SHP77 treated with DMSO at 0.1 percent for 48 hours (cell line): ENCODE data around the gene TBC1D22B.
"Not testable (repeated sequence)": the region's sequence is repeated elsewhere in the genome, so short reads cannot be mapped to it uniquely, and the experiment has no call there.

Experiments
- DNase-seq: peaks from one replicate; lab custom pipeline; 2025; lab: John Stamatoyannopoulos, UW

Gene TBC1D22B

DNA sequence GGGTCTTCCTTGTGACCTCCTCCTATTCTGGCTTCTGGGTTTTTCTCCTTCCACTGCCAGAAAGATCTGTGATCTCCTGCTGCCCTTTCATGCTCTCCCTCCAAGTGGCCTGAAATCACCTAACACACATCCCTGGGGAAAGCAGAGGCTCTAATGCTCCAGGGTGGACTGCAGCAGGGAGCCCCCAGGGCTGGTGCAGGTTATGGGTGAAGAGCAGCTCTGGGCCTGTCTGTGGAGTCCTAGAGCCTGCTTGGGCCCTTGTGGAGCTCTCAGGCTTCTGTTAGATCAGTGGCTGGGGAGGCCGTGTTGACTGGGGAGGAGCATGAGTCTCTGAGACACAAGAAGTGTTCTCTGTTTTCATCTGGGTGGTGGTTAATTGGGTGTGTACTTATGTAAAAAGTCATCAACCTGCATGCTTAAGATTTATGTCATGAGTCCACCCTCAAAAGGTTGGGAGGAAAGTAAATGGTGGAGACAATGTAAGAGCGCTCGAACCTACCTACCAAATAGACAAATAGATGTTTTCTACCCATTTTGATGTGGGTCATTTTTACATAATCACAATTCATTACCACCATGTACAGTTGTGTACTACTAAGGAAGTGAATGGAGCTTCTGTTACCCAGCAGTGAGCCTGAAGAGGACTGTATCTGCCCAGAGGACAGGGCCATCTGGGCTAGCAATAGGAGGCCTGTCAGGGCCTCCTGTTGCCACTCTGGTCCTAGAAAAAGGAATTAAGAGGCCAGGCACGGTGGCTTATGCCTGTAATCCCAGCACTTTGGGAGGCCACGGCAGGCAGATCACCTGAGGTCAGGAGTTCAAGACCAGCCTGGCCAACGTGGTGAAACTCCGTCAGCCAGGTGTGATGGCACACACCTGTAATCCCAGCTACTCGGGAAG is 64.2 kb downstream of the TBC1D22B start:
- no peak for DNase-seq

DNA sequence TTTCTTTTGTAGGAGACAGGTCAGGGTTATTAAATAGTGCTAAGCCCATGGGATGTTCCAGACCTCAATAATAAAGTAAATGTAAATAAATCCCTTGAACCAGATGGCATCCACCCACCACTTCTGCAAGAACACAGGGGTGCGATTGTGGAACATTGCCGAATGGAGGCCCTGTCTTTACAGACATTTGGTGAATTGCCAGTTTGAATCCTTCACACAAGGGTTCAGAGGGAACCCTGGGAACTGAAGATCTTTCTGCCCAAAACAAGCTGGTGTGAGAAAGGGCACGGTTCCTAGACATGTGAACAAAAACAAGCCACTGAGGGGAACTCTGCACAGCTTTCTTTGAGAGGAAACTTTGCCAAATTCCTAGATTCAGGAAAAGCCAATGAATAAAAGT is 66.0 kb downstream of the TBC1D22B start:
- no peak for DNase-seq

DNA sequence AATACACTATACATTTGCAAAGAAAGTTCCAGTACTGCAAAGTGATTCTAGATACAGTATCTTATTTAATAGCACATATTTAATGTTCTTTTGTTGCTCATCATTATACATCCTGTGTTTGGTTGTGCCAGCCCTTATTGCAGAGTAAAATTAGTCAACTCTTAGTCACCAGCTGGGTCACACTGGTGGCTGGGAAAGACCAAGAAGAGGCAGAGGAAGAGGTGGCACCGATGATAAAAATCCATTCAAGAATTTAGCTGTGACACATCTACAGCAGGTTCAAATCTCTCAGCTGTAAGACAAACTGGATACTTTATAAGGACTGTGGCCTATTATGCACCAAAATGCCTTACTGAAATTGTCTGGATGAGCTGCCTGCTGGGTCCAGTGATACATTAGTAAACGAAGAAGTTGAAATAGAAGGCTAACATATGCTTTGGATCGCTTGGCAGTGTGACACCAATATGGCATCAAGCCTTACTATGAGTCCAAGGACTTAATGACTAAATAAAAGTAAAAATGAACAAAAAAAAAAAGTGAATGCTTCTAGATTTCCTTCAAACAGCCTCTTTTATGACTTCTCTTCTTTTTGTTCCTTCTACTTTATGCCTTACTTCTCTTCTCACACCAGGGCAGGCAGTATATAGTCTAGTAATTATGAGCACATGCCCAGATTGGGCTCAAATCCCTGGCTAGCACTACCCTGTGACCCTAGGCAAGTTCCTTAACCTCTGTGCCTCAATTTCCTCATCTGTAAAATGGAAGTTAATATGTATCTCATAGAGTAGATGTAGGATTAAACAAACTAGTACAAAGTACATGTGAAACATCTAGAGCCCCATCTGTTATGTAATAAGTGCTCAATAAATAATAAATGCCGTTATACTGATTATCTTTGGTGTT is 66.8 kb downstream of the TBC1D22B start:
- DNase-seq, result no peak

DNA sequence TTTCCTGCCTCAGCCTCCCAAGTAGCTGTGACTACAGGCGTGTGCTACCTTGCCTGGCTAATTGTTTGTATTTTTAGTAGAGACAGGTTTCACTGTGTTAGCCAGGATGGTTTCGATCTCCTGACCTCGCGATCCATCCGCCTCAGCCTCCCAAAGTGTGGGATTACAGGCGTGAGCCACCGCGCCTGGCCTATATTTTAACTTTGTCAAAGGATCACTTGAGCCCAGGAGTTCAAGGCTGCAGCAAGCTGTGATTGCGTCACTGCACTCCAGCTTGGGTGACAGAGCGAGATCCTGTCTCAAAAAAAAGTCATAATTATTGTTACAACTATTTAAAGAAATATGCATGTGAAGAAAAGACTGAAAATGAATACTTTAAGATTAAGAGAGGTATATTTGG is 72.8 kb downstream of the TBC1D22B start:
- not testable (repeated sequence) for DNase-seq

DNA sequence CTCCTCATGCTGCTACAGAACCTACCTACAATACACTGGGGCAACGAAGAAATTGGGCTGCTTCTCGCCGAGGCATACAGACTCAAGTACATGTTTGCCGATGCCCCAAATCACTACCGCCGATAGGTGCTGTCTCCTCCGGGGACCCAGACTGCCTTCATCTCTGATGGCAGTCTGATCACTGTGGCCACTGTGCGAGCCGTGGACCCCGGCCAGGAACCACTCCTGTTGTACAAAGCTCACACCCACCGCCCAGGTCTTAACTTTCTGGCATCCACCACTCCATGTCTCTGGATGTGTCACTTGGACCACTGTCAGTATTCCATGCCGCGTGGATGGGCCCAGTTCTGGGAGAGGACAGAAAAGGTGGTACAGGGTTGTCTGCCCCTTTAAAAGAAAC is 73.5 kb downstream of the TBC1D22B start:
- DNase-seq, result no peak

DNA sequence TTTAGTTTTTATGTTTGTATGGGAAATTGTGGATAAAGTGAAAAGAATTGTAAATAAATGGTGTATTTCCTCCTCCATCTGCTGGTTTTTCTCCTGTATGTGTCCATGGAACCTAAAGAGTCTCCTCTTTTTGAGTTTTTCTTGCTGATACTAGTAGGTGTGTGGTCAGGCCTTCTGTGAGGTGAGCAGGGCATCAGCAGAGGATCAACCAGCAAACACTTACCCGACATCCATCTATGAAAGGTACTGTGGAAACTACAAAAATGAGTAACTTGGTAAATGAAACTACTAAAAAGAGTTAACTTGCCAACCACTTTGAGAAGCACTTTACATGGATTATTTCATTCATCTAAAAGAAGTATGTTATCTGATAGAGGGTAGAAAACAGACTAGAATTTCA is 75.3 kb downstream of the TBC1D22B start:
- DNase-seq, result no peak

DNA sequence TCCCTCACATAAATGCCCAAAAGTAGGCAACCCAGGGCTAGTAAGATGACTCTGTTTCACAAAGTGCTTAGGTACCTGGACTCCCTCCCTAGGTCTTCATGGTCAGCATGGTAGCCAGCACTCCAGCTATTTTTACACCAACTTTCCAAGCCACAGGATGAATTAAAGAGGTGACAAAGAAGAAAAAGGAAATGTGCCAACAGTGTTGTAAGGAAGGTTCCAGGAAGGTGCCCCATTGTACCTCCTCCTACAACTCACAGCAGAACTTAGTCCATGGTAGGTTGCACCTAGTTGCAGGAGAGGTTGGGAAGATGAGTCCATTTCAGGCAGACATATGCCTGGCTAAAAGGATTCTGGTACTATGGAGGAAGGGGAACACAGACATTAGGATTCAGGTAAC is 76.5 kb downstream of the TBC1D22B start:
- DNase-seq, result no peak

DNA sequence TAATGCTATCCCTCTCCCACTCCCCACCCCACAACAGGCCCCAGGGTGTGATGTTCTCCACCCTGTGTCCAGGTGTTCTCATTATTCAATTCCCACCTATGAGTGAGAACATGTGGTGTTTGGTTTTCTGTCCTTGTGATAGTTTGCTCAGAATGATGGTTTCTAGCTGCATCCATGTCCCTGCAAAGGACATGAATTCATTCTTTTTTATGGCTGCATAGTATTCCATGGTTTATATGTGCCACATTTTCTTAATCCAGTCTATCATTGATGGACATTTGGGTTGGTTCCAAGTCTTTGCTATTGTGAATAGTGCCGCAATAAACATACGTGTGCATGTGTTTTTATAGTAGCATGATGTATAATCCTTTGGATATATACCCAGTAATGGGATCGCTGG is 80.7 kb downstream of the TBC1D22B start:
- not testable (repeated sequence) for DNase-seq

DNA sequence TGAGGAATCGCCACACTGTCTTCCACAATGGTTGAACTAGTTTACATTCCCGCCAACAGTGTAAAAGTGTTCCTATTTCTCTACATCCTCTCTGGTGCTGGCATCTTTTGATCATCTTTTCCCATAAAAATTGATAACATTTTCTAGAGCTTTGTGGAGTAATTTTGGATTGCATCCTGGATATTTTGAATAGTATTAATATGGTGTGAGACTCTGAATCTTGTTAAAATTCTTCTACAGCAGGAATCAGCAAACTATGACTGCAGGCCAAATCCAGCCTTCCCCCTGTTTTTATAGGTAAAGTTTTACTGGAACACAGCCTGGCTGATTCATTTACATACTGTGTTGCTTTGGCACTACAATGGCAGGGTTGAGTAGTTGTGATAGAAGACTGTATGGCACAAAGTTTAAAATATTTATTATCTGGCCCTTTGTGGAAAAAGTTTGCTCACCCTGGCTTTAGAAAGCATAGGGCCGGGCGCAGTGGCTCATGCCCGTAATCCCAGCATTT is 81.2 kb downstream of the TBC1D22B start:
- DNase-seq, result no peak

DNA sequence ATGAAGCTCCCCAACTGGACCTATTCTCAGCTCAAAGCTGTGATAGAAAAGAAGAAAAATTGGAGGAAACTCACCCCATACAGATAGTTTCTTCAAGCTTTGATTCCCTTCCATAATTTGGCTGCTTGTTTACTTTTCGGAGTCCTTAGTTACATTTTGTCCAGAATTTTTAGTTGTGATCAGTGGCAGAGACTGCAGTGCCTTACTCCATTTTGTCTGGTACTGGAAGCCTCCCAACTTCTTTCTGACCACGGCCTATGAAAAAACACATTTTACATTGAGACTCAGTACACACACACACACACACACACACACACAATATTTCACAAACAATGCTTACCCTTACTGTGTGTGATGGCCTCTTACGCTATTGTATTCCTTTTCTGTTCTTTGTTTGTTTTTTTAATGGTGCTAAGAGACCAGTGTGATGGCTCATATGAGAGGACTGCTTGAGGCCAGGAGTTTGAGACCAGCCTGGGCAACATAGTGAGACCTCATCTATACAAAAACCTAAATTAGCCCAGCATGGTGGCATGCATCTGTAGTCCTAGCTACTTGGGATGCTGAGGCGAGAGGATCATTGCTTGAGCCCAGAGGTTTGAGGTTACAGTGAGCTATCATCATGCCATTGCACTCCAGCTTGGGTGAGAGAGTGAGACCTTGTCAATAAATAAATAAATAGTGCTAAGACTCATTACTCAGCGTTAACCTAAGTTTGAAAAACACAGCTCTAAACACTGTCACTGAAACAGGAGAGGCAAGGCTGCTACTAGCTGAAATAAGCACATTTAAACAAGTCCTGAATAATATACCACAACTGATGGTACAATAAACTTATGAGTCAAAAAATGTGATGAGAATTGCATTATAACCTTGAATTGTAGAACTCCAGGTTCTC is 82.4 kb downstream of the TBC1D22B start:
- no peak for DNase-seq

DNA sequence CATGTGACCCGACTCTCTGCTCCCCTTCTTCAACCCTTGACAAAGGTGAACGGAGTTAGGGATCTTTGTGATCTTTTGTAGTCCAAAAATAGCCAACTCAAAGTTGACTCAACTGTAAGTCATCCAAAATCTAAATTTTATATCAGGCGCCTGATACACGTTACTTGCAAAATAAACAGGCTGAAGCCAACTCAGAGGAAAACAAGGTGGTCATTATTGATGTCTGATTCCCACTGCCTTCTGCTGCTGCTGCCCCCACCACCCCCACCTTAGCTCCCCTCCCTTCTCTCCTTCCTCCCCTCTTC is 83.0 kb downstream of the TBC1D22B start:
- no peak for DNase-seq

DNA sequence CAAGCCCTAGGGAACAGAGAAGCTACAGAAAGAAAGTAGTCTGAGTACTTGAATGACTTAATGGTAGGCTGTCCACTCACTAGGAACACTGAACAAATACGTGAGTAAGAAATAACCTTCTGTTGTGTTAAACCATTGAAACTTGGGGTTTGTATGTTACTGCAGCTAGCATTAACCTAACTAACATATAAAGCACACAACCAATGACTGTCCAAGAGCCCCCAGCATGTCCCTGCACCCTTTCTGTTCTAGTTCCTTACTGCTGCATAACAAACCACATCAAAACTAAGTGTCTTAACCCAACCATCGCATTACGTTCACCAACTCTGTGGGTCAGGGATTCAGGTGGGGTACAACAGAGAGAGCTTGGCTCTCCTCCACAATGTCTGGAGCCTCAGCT is 85.7 kb downstream of the TBC1D22B start:
- DNase-seq, result no peak

DNA sequence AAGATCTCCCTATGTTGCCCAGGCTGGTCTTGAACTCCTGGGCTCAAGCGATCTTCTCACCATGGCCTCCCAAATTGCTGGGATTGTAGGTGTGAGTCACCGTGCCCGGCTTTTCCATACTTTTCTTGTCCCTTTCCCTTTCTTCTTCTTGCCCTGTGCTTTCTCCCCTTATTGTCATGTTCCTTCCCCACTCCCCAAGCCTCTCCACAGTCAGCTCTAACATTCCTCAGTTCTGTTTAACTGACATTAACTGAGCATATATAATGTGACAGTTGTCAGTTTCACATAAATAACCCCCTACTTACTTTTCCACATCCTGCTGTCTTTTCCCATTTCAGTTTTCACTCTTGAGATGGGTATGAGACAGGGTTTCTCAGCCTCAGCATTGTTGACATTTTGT is 86.7 kb downstream of the TBC1D22B start:
- no peak for DNase-seq

DNA sequence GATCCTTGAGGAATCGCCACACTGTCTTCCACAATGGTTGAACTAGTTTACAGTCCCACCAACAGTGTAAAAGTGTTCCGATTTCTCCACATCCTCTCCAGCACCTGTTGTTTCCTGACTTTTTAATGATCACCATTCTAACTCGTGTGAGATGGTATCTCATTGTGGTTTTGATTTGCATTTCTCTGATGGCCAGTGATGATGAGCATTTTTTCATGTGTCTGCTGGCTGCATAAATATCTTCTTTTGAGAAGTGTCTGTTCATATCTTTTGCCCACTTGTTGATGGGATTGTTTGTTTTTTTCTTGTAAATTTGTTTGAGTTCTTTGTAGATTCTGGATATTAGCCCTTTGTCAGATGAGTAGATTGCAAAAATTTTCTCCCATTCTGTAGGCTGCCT is 88.2 kb downstream of the TBC1D22B start:
- not testable (repeated sequence) for DNase-seq

DNA sequence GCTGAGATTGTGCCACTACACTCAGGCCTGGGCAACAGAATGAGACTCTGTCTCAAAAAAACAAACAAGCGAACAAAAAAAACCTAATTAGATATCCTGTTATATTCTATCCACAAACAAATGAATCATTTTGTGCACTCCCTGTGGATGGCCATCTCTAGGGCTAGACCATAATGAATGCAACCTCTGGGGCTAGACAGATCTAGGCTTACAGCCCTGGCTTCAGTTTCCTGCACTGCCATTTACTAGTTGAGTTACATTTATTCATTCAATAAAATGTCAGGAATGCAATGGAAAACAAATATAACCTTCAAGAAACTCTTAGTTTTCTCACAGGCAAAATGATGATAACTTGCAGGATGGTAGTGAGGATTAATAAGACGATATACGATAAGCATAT is 89.6 kb downstream of the TBC1D22B start:
- DNase-seq, result no peak

DNA sequence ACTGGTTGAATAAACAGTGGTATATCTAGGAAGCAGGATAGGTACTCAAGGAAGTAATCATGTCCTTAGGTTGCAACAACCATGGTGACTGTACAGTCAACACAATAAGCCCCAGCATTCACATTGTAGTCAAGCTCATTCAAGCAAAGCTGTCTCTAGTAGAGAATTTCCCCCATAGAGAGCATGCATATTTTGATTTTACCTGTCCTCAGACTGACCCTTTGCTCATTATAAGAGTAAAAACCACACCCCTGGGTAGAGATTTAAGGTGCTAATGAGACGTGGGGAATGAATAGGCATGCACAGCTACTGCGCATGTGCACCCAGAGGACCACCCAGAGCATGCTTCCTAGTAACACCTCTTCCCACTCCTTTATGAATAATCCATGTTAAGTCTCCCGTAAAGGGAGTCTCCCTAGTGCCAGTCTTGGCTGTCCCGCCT is 90.1 kb downstream of the TBC1D22B start:
- DNase-seq, result no peak

DNA sequence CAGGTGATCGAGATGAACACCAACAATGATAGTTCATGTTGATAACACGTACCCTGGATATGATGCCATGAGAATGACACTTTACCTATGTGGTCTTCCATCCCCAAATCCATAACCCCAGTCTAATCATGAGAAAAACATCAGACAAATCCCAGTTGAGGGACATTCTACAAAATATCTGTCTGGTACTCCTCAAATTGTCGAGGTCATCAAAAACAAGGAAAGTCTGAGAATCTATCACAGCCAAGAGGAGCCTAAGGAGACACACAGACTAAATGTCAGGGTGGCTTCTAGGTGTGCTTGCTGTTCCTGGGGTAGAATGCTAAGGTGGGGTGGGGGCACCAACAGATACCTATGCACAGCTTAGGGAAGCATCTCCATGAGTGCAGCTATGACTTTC is 93.5 kb downstream of the TBC1D22B start:
- no peak for DNase-seq

DNA sequence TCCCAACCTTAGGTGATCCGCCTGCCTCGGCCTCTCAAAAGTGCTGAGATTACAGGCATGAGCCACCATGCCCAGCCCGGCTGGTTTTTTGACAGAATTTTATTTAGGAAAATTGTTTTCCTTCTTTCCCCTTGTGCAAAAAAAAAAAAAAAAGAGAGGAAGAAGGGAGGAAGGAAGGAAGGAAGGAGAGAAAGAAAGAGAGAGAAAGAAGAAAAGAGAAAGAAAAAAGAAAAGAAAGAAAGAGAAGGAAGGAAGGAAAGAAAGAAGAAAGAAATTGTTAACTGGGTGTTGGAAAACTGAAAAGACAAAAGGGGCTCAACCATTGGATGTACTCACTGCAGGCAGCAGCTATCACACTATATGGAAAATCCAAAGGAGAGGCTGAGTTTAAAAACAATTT is 94.8 kb downstream of the TBC1D22B start:
- DNase-seq, result no peak

DNA sequence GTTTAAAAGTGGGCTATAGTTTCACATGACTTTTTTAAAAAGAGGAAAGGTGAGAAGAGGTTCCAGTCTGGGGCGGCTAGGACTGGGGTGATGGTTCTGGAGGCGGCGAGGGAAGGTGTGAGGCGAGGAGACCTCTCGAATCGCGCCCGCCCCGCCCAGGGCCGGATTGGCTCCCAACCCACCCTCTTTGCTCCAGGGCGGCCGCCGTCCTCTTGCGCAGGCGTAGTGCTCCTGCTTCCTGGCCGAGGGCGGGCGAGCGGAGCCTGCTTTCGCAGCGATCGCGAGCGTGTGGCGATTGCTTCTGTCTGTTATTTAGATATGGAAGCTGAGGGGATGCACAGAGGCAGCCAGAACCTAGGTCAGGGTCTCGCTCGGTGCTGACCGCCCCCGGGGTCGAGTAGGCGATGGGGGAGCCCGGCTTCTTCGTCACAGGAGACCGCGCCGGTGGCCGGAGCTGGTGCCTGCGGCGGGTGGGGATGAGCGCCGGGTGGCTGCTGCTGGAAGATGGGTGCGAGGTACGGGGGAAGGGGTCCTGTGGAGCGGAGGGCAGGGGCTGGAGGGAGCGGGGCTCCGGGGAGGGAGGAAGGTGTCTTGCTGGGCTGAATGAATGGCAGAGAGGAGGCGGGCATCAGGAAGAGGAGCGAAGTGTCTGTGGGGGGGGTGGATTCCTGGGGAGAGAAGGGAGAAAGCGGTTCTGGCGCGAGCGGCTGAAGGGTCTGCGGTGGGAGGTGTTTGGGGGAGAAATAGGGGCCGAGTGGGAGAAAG is 96.4 kb downstream of the TBC1D22B start, which contains the start of gene RNF8:
Gene RNF8 (plus strand): TSS at position 223 of the 765 bp plus-strand sequence. CDS start 182 bp downstream, at position 405.
- peak; percentile 18 for DNase-seq

DNA sequence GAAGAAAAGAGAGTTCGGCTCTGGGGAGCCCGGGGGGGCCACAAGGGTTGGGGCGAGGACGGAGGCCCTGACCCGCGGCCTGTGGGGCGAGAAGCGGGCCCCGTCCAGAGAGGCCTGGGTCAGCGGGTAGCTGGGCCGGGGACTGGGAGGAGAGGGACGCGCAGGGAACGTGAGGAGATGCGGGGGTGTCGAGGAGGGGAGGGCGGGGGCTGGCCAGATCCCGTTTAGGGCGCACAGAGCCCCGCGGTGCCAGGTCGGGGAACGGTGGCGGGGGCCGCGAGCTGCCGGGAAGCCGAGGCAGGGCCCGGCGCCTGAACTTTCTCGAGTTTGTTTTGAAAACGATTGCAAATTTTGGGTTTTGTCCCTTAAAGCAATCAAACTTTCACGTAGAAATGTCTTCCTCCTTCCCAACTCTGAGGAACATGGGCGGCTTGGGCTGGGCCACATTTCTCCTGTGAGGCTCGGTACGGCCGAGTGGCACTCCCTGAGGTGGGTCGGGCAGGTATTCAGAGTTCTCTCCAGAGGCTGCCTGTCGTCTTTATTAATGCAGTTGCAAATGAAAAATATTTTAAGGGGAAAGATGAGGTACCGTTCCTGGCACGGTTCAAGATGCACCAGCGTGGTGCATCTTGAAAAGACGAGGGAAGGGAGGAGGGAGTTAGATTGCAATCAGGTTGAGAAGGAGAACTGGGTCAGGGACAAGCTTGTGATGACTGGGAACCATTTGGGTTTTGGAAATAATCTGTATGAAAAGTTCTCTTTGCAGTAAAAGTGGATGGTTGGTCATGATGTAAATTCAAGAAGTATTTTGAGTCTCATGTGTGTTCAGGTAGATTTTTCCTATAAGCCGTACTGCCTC is 97.2 kb downstream of the TBC1D22B start:
- DNase-seq, result no peak
